HCT116 (cell line): Measurements from ENCODE around the gene MPPED1. TPM values are rescaled to one million over a fixed set of nuclear protein-coding genes. Genes with fewer than 3 reads are reported as not detected.

Experiments used
- ATAC-seq: fragments of 200-7000 bp; cut with Tn5 transposase; 2 replicates; pipeline ENCODE4 v1.9.1; 2020; ENCODE audit warnings: mild to moderate bottlenecking, moderate library complexity
- BruUV-seq: library from RNA; stranded (reverse); fragments of 400-500 nt; replicated peaks from 2 replicates; lab custom pipeline; 2021; lab: Mats Ljungman, UMichigan
- CTCF ChIA-PET: fragments of 300-600 bp; sonication (Branson Sonifier 250); formaldehyde crosslinking; loops from one replicate; lab custom pipeline; 2021; ENCODE audit warnings: antibody characterized with exemption; lab: Charles Lee
- POLR2A ChIA-PET: fragments of 300-600, 350-600 bp; sonication (Branson Sonifier 250); formaldehyde crosslinking; loops from one replicate; lab custom pipeline; 2021; ENCODE audit warnings: antibody characterized with exemption; lab: Charles Lee
- RAD21 ChIA-PET, 2 experiments: fragments of 300-600 bp; sonication (Branson Sonifier 250); formaldehyde crosslinking; loops; one replicate each; lab custom pipeline; 2023; ENCODE audit warnings: low total read pairs in 2 of 2; ENCODE audit not compliant: uncharacterized antibody in 2 of 2, unreplicated experiment in 2 of 2, low non-redundant PET in 1 of 2; lab: Charles Lee
- DNase-seq: peaks from one replicate; pipeline ENCODE4 v3.0.0-alpha.2; 2010; ENCODE audit warnings: low read depth, low spot score
- H2AFZ ChIP-seq: fragments of 200-600 bp; shearing (Covaris generic), sonication (generic); 2 replicates; pipeline ENCODE4 v1.6.1; 2017; ENCODE audit warnings: low read depth, mixed run types, mixed read lengths, antibody characterized with exemption, low read length; ENCODE audit not compliant: poor library complexity, severe bottlenecking
- H3K27ac ChIP-seq: 2 replicates; pipeline ENCODE4 v1.5.1; 2012; ENCODE audit warnings: low read depth, low read length
- H3K27me3 ChIP-seq: fragments of 200-600 bp; sonication (generic); 2 replicates; pipeline ENCODE4 v1.6.1; 2016; ENCODE audit warnings: mixed run types, low read length, mixed read lengths; ENCODE audit not compliant: insufficient read depth
- H3K36me3 ChIP-seq, 2 experiments: fragments of 200-500 bp in 1 of 2; fragments of 200-600 bp in 1 of 2; sonication (Bioruptor generic) in 1 of 2; sonication (generic) in 1 of 2; 2 replicates each; pipeline versions ENCODE4 v1.5.1 to v1.6.1; 2014 to 2016; ENCODE audit warnings: low read length in 2 of 2, inconsistent platforms in 1 of 2, mixed read lengths in 1 of 2, mixed run types in 1 of 2; ENCODE audit not compliant: insufficient read depth in 2 of 2, control insufficient read depth in 1 of 2
- H3K4me1 ChIP-seq, 2 experiments: fragments of 200-600 bp in 1 of 2; sonication (generic) in 1 of 2; 2 replicates each; pipeline versions ENCODE4 v1.5.1 to v1.6.1; 2012 to 2017; ENCODE audit warnings: low read length in 2 of 2, inconsistent platforms in 1 of 2, mild to moderate bottlenecking in 1 of 2, mixed read lengths in 1 of 2, mixed run types in 1 of 2, moderate library complexity in 1 of 2; ENCODE audit not compliant: insufficient read depth in 2 of 2, control insufficient read depth in 1 of 2
- H3K4me2 ChIP-seq: fragments of 200-600 bp; sonication (generic); 2 replicates; pipeline ENCODE4 v1.6.1; 2017; ENCODE audit warnings: mixed run types, low read length, mixed read lengths
- H3K4me3 ChIP-seq, 2 experiments: fragments of 200-600 bp in 1 of 2; sonication (generic) in 1 of 2; replicated peaks in 1 of 2; 2 replicates each; pipeline ENCODE4 v1.5.1; 2011 to 2016; ENCODE audit warnings: low read length in 2 of 2, control low read depth in 1 of 2, low read depth in 1 of 2, mild to moderate bottlenecking in 1 of 2, mixed read lengths in 1 of 2, mixed run types in 1 of 2
- H3K79me2 ChIP-seq: fragments of 200-600 bp; sonication (generic); 2 replicates; pipeline ENCODE4 v1.6.1; 2017; ENCODE audit warnings: mild to moderate bottlenecking, mixed run types, low read length, moderate library complexity, mixed read lengths; ENCODE audit not compliant: insufficient read depth
- H3K9ac ChIP-seq: fragments of 200-600 bp; sonication (generic); 2 replicates; pipeline ENCODE4 v1.6.1; 2016; ENCODE audit warnings: low read length, mixed read lengths
- H3K9me2 ChIP-seq: fragments of 200-600 bp; sonication (generic), shearing (Covaris generic); 2 replicates; pipeline ENCODE4 v1.6.1; 2017; ENCODE audit warnings: mixed run types, mild to moderate bottlenecking, moderate library complexity; ENCODE audit not compliant: insufficient read depth
- H3K9me3 ChIP-seq, 2 experiments: fragments of 200-500 bp in 1 of 2; fragments of 200-600 bp in 1 of 2; sonication (Bioruptor generic) in 1 of 2; sonication (generic) in 1 of 2; 2 replicates each; pipeline ENCODE4 v1.6.1; 2014 to 2017; ENCODE audit warnings: low read length in 2 of 2, mixed read lengths in 2 of 2, inconsistent platforms in 1 of 2, low read depth in 1 of 2, mild to moderate bottlenecking in 1 of 2, mixed run types in 1 of 2, moderate library complexity in 1 of 2; ENCODE audit not compliant: control insufficient read depth in 1 of 2, insufficient read depth in 1 of 2
- H4K20me1 ChIP-seq: fragments of 200-600 bp; sonication (generic), shearing (Covaris generic); 2 replicates; pipeline ENCODE4 v1.6.1; 2017; ENCODE audit warnings: mixed run types, mild to moderate bottlenecking, moderate library complexity; ENCODE audit not compliant: insufficient read depth
- CEBPB ChIP-seq: IDR thresholded peaks from 2 replicates; pipeline ENCODE4 v1.6.1; 2012; ENCODE audit warnings: low read depth
- SIN3A ChIP-seq: IDR thresholded peaks from 2 replicates; pipeline ENCODE4 v1.6.1; 2012; ENCODE audit warnings: low read depth
- SP1 ChIP-seq: IDR thresholded peaks from 2 replicates; pipeline ENCODE4 v1.6.1; 2012; ENCODE audit warnings: low read depth
- SRF ChIP-seq: IDR thresholded peaks from 2 replicates; pipeline ENCODE4 v1.6.1; 2012; ENCODE audit warnings: low read depth
- YY1 ChIP-seq: IDR thresholded peaks from 2 replicates; pipeline ENCODE4 v1.6.1; 2011; ENCODE audit warnings: low read length, low read depth, moderate library complexity, mild to moderate bottlenecking; ENCODE audit not compliant: insufficient replicate concordance; ENCODE audit errors: extremely low read depth
- intact Hi-C: fragments of 100-400 bp; cut with micrococcal nuclease; formaldehyde crosslinking; loops from 2 replicates; pipeline ENCODE4 v1.10.0; 2022
- total RNA-seq: library from RNA; stranded (reverse); gene quantifications from one replicate; pipeline ENCODE4 v1.2.1, GENCODE V29; 2021; ENCODE audit not compliant: unreplicated experiment
- TF ChIP-seq, protein P1 (sequence below): IDR thresholded peaks from 2 replicates; pipeline ENCODE4 v1.6.1; 2012

The MPPED1 gene
- total RNA-seq, 1 experiment from 2014 or later: not detected

DNA sequence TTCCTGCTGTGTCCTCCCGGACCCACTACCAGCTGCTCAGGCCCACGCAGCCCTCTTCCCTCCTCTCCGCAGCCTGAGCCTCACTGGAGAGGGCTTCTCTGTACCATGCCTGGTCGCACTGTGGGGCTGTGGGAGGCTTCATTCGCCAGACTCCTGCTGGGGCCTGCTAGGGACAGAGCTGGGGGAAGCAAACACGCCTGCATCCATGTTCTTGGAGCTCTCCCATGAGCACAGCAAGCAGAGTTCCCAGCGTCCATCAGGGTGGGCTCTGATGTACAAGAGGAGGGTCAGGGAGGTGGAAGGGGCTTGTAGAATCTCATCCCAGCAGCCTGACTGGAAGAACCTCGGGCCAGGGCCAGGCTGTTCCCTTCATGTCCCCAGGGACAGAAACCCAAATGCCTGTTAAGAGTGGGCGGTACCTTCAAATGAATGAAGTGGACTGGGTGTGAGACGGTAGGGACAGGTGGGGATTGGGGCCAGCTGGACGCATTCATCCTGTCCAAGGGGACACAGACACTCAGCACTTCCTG, 59.9 kb downstream of the MPPED1 start:
- H3K4me1 ChIP-seq: no peaks in the 10 kb centered on the region
- TF ChIP-seq SP1: no peak
- TF ChIP-seq YY1: no peak
- TF ChIP-seq, protein P1, sequence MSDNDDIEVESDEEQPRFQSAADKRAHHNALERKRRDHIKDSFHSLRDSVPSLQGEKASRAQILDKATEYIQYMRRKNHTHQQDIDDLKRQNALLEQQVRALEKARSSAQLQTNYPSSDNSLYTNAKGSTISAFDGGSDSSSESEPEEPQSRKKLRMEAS: no peak
- no peak for TF ChIP-seq CEBPB
- no peak for TF ChIP-seq SRF
- no peak overlapping the region for H3K4me3 ChIP-seq
- no peaks in the 10 kb centered on the region for H3K79me2 ChIP-seq
- ChIA-PET POLR2A (no interaction called here), CTCF (no interaction called here), RAD21 (no interaction called here)
- no peak overlapping the region for H3K4me2 ChIP-seq
- H4K20me1 ChIP-seq: no peaks in the 10 kb centered on the region
- no peak overlapping the region for H3K27ac ChIP-seq
- no peaks in the 10 kb centered on the region for H3K9me3 ChIP-seq
- BruUV-seq: no TSS peak
- peaks cover 57% of the 10 kb centered on the region for H3K27me3 ChIP-seq
- no peaks in the 10 kb centered on the region for H3K36me3 ChIP-seq
- DNase-seq: no peak
- H3K9ac ChIP-seq: no peak overlapping the region
- no peak overlapping the region for H2AFZ ChIP-seq
- ATAC-seq: no peak
- intact Hi-C loops: no loop called here
- no peaks in the 10 kb centered on the region for H3K9me2 ChIP-seq

DNA sequence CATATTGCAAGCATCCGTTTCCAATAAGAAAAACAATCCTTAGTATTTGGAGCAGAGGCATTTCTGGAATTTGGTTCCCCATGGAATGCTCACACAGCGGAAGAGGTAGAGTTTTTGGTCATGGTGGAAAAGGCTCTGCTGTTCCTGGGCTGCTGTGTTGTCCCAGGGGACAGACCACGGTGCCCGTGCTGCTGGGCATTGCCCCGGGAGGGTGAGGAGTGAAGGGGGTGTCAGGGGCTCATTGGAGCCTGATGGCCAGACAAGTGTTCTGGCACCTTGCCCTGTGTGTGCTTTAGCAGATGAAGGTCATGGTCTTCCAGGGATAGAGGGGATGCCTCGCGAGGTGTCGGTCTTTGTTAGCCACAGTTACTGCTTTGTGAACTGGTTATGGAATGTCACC, 61.2 kb downstream of the MPPED1 start:
- Histone ChIP-seq H3K36me3 (no peaks in the 10 kb centered on the region), H3K9me3 (no peaks in the 10 kb centered on the region), H3K4me1 (no peaks in the 10 kb centered on the region), H3K27ac (no peak overlapping the region), H3K9ac (no peak overlapping the region), H4K20me1 (no peaks in the 10 kb centered on the region), H3K27me3 (peaks cover 43% of the 10 kb centered on the region), H3K9me2 (no peaks in the 10 kb centered on the region), H3K79me2 (no peaks in the 10 kb centered on the region), H3K4me2 (no peak overlapping the region), H2AFZ (no peak overlapping the region), H3K4me3 (no peak overlapping the region)
- ATAC-seq (no peak), DNase-seq (no peak)
- TF ChIP-seq SIN3A: no peak
- ChIA-PET RAD21 (no interaction called here), POLR2A (no interaction called here), CTCF (no interaction called here)
- intact Hi-C loops: no loop called here
- BruUV-seq: no TSS peak
